Activated naive CD8-positive, alpha-beta T cell treated with anti-CD3 and anti-CD28 coated beads, Interleukin-2, amount 10 ng/mL, durations not matched to agents 7 days and 5 days (primary cell): Measurements from ENCODE around the gene SAMD11. TPM values are rescaled to one million over a fixed set of nuclear protein-coding genes. Genes with fewer than 3 reads are reported as not detected.

Source experiments
- ATAC-seq: fragments of 150-1000 bp; cut with Tn5 transposase; one replicate; pipeline ENCODE4 v1.10.0; 2021; ENCODE audit warnings: low read depth, moderate library complexity
- POLR2A ChIA-PET: fragments of 350-600 bp; sonication (Branson Sonifier 250); formaldehyde crosslinking; loops from one replicate; lab custom pipeline; 2021; ENCODE audit warnings: antibody characterized with exemption; lab: Charles Lee
- DNase-seq: peaks from one replicate; pipeline ENCODE4 v3.0.0; 2021
- H3K27ac Mint-ChIP-seq: one replicate; pipeline ENCODE4 v1.8.0; 2022; ENCODE audit warnings: mild to moderate bottlenecking, mixed read lengths
- H3K27me3 Mint-ChIP-seq: one replicate; pipeline ENCODE4 v1.8.0; 2022; ENCODE audit warnings: mild to moderate bottlenecking, moderate library complexity, mixed read lengths
- H3K36me3 Mint-ChIP-seq: one replicate; pipeline ENCODE4 v1.8.0; 2021; ENCODE audit warnings: mild to moderate bottlenecking, mixed read lengths
- H3K4me1 Mint-ChIP-seq: one replicate; pipeline ENCODE4 v1.8.0; 2021; ENCODE audit warnings: mixed read lengths
- H3K4me3 Mint-ChIP-seq: one replicate; pipeline ENCODE4 v1.8.0; 2022; ENCODE audit warnings: mild to moderate bottlenecking, moderate library complexity, mixed read lengths
- H3K9me3 Mint-ChIP-seq: one replicate; pipeline ENCODE4 v1.8.0; 2021; ENCODE audit warnings: mixed read lengths
- total RNA-seq, 2 experiments: library from RNA; stranded (reverse); gene quantifications; one replicate each; pipeline ENCODE4 v1.2.3, GENCODE V29; 2021

The SAMD11 gene
- total RNA-seq, 2 experiments from 2014 or later, result 0.22 TPM; not detected in 1

GRCh38 chr1:917466-918091 lies 6.1 kb upstream of the SAMD11 start:
- ATAC-seq, result no peak
- Mint-ChIP-seq H3K36me3 (no peaks in the 10 kb centered on the region), H3K9me3 (no peaks in the 10 kb centered on the region), H3K27ac (no peak overlapping the region), H3K27me3 (peaks cover 29% of the 10 kb centered on the region), H3K4me1 (peaks cover 8% of the 10 kb centered on the region), H3K4me3 (no peak overlapping the region)
- no peak for DNase-seq
- POLR2A ChIA-PET, result no interaction called here

GRCh38 chr1:918353-918752 lies 5.4 kb upstream of the SAMD11 start:
- POLR2A ChIA-PET, result no interaction called here
- peaks cover 36% of the 10 kb centered on the region for H3K27me3 Mint-ChIP-seq
- ATAC-seq (no peak), DNase-seq (no peak)
- no peaks in the 10 kb centered on the region for H3K9me3 Mint-ChIP-seq
- H3K4me3 Mint-ChIP-seq, result no peak overlapping the region
- H3K36me3 Mint-ChIP-seq, result no peaks in the 10 kb centered on the region
- no peak overlapping the region for H3K27ac Mint-ChIP-seq
- H3K4me1 Mint-ChIP-seq, result peaks cover 8% of the 10 kb centered on the region

- peaks cover 37% of the 10 kb centered on the region for H3K27me3 Mint-ChIP-seq
- ATAC-seq, result no peak
- H3K36me3 Mint-ChIP-seq, result no peaks in the 10 kb centered on the region
- H3K9me3 Mint-ChIP-seq, result no peaks in the 10 kb centered on the region
- H3K27ac Mint-ChIP-seq, result no peak overlapping the region
- no peak for DNase-seq
- H3K4me1 Mint-ChIP-seq, result peaks cover 8% of the 10 kb centered on the region
- POLR2A ChIA-PET, result no interaction called here
- no peak overlapping the region for H3K4me3 Mint-ChIP-seq
Measured at GRCh38 chr1:918843-919242, 4.9 kb upstream of the SAMD11 start.

- Mint-ChIP-seq H3K4me1 (peaks cover 8% of the 10 kb centered on the region), H3K4me3 (no peak overlapping the region), H3K9me3 (no peaks in the 10 kb centered on the region), H3K27ac (no peak overlapping the region), H3K27me3 (peaks cover 37% of the 10 kb centered on the region), H3K36me3 (no peaks in the 10 kb centered on the region)
- POLR2A ChIA-PET, result no interaction called here
- no peak for ATAC-seq
- DNase-seq, result no peak
Measured at GRCh38 chr1:919271-919872, 4.4 kb upstream of the SAMD11 start.

GRCh38 chr1:920010-920409 lies 3.7 kb upstream of the SAMD11 start:
- Mint-ChIP-seq H3K9me3 (no peaks in the 10 kb centered on the region), H3K4me1 (peaks cover 8% of the 10 kb centered on the region), H3K27me3 (peaks cover 35% of the 10 kb centered on the region), H3K4me3 (no peak overlapping the region), H3K27ac (no peak overlapping the region), H3K36me3 (no peaks in the 10 kb centered on the region)
- ATAC-seq, result no peak
- DNase-seq, result no peak
- POLR2A ChIA-PET, result interaction anchor here (1.4 kb wide), 1 partner anchor 15 kb away, joined by 4 read pairs; no protein-coding TSS in a partner anchor

GRCh38 chr1:920521-920920 lies 3.2 kb upstream of the SAMD11 start:
- Mint-ChIP-seq H3K36me3 (no peaks in the 10 kb centered on the region), H3K9me3 (no peaks in the 10 kb centered on the region), H3K4me1 (peaks cover 8% of the 10 kb centered on the region), H3K27me3 (peaks cover 33% of the 10 kb centered on the region), H3K4me3 (no peak overlapping the region), H3K27ac (no peak overlapping the region)
- DNase-seq, result no peak
- ATAC-seq, result no peak
- POLR2A ChIA-PET, result interaction anchor here (1.4 kb wide), 1 partner anchor 15 kb away, joined by 4 read pairs; no protein-coding TSS in a partner anchor

GRCh38 chr1:921011-921837 lies 2.5 kb upstream of the SAMD11 start:
- no peak for DNase-seq
- no peaks in the 10 kb centered on the region for H3K9me3 Mint-ChIP-seq
- POLR2A ChIA-PET, result interaction anchor here (1.4 kb wide), 1 partner anchor 16 kb away, joined by 4 read pairs; no protein-coding TSS in a partner anchor
- peaks cover 8% of the 10 kb centered on the region for H3K4me1 Mint-ChIP-seq
- peaks cover 39% of the 10 kb centered on the region for H3K27me3 Mint-ChIP-seq
- no peaks in the 10 kb centered on the region for H3K36me3 Mint-ChIP-seq
- H3K27ac Mint-ChIP-seq, result no peak overlapping the region
- no peak overlapping the region for H3K4me3 Mint-ChIP-seq
- ATAC-seq, result peak; percentile 39

- POLR2A ChIA-PET, result no interaction called here
- Mint-ChIP-seq H3K4me1 (peaks cover 8% of the 10 kb centered on the region), H3K27ac (no peak overlapping the region), H3K4me3 (no peak overlapping the region), H3K9me3 (no peaks in the 10 kb centered on the region), H3K27me3 (peaks cover 56% of the 10 kb centered on the region), H3K36me3 (no peaks in the 10 kb centered on the region)
- no peak for DNase-seq
- no peak for ATAC-seq
Measured at GRCh38 chr1:923991-924655, 400 bp downstream of the SAMD11 start.

GRCh38 chr1:924656-925560 lies 1.2 kb downstream of the SAMD11 start:
- Mint-ChIP-seq H3K27ac (no peak overlapping the region), H3K4me3 (no peak overlapping the region), H3K9me3 (no peaks in the 10 kb centered on the region), H3K27me3 (peaks cover 59% of the 10 kb centered on the region), H3K36me3 (no peaks in the 10 kb centered on the region), H3K4me1 (peaks cover 8% of the 10 kb centered on the region)
- ATAC-seq (no peak), DNase-seq (no peak)
- POLR2A ChIA-PET, result no interaction called here

- H3K36me3 Mint-ChIP-seq, result no peaks in the 10 kb centered on the region
- peaks cover 50% of the 10 kb centered on the region for H3K27me3 Mint-ChIP-seq
- ATAC-seq (no peak), DNase-seq (no peak)
- POLR2A ChIA-PET, result no interaction called here
- no peak overlapping the region for H3K27ac Mint-ChIP-seq
- no peaks in the 10 kb centered on the region for H3K9me3 Mint-ChIP-seq
- no peak overlapping the region for H3K4me3 Mint-ChIP-seq
- peaks cover 8% of the 10 kb centered on the region for H3K4me1 Mint-ChIP-seq
Measured at GRCh38 chr1:925561-926421, 2.1 kb downstream of the SAMD11 start.

GRCh38 chr1:927234-927633 lies 3.5 kb downstream of the SAMD11 start:
- ATAC-seq, result no peak
- H3K27me3 Mint-ChIP-seq, result peaks cover 41% of the 10 kb centered on the region
- POLR2A ChIA-PET, result no interaction called here
- no peak overlapping the region for H3K4me3 Mint-ChIP-seq
- no peaks in the 10 kb centered on the region for H3K36me3 Mint-ChIP-seq
- no peak overlapping the region for H3K27ac Mint-ChIP-seq
- no peak for DNase-seq
- no peaks in the 10 kb centered on the region for H3K9me3 Mint-ChIP-seq
- peaks cover 8% of the 10 kb centered on the region for H3K4me1 Mint-ChIP-seq

- Mint-ChIP-seq H3K27me3 (peaks cover 36% of the 10 kb centered on the region), H3K4me3 (no peak overlapping the region), H3K36me3 (no peaks in the 10 kb centered on the region), H3K27ac (no peak overlapping the region), H3K9me3 (no peaks in the 10 kb centered on the region), H3K4me1 (peaks cover 8% of the 10 kb centered on the region)
- ATAC-seq (no peak), DNase-seq (no peak)
- POLR2A ChIA-PET, result no interaction called here
Measured at GRCh38 chr1:927748-928147, 4.0 kb downstream of the SAMD11 start.
